Psoas muscle (tissue), 8 donors: ENCODE measurements around the gene ZNRF1. TPM values are rescaled to one million over a fixed set of nuclear protein-coding genes. Genes with fewer than 3 reads are reported as not detected.

Experiments used
- ATAC-seq, 4 donors: fragments of 200-7000 bp; cut with Tn5 transposase; one replicate each; pipeline ENCODE4 v1.9.1; 2020; ENCODE audit warnings: moderate library complexity in 3 of 4, mild to moderate bottlenecking in 2 of 4
- DNase-seq, 2 donors: peaks; one replicate each; pipeline ENCODE4 v3.0.0-alpha.2; 2020
- H3K27ac ChIP-seq: fragments of 200-600 bp; one replicate; pipeline ENCODE4 v1.8.0; 2022
- H3K27me3 ChIP-seq, 3 donors: fragments of 200-600 bp in 1 of 3; one replicate each; pipeline versions ENCODE4 v1.6.1 to v1.8.0; 2013 to 2022; ENCODE audit warnings: low read length in 2 of 3, mild to moderate bottlenecking in 2 of 3, moderate library complexity in 1 of 3; ENCODE audit not compliant: insufficient read depth in 3 of 3
- H3K36me3 ChIP-seq, 2 donors: fragments of 200-600 bp in 1 of 2; one replicate each; pipeline versions ENCODE4 v1.6.1 to v1.8.0; 2013 to 2022; ENCODE audit warnings: low read depth in 1 of 2, mild to moderate bottlenecking in 1 of 2, moderate library complexity in 1 of 2; ENCODE audit not compliant: insufficient read depth in 1 of 2
- H3K4me1 ChIP-seq: fragments of 200-600 bp; one replicate; pipeline ENCODE4 v1.8.0; 2022
- H3K4me3 ChIP-seq: fragments of 200-600 bp; one replicate; pipeline ENCODE4 v1.8.0; 2022; ENCODE audit warnings: mild to moderate bottlenecking
- H3K9me3 ChIP-seq: fragments of 200-600 bp; one replicate; pipeline ENCODE4 v1.8.0; 2022
- CTCF ChIP-seq: fragments of 200-600 bp; IDR thresholded peaks from one replicate; pipeline ENCODE4 v1.8.0; 2022; ENCODE audit warnings: antibody characterized with exemption
- WGBS, 3 donors: extraction: QIAGEN DNeasy Blood & Tissue Kit; methylation state at CpG; one replicate each; pipeline versions ENCODE4 v1.1.6 to v1.1.7; 2013; 5-methylcytosine and 5-hydroxymethylcytosine counted together
- intact Hi-C, 2 donors: fragments of 100-400 bp; cut with DNase I; formaldehyde crosslinking; loops; one replicate each; pipeline versions ENCODE4 v1.11.0 to v1.14.2; 2022
- polyA plus RNA-seq, 3 donors: library from polyadenylated mRNA; stranded (reverse); fragments of 200-250 nt; gene quantifications; one replicate each; pipeline ENCODE4 v1.2.3, GENCODE V29; 2013
- total RNA-seq, 4 donors: library from RNA; stranded (reverse); fragmentation: NEBNext Ultra II Directional in 2 of 4; extraction: Animal tissue kit (Norgen Biotek cat#: 25700) in 2 of 4; gene quantifications; one replicate each; pipeline versions ENCODE4 v1.2.1 to v1.2.4, GENCODE V29; 2021 to 2023
- donor health status: healthy with polysubstance abuse.
- donor health status: DM: no; HTN: no; CAD: no; lungs with moderate emphysema.
- donor health status: Bipolar disorder and iron deficiency.
- donor health status: healthy.
- donor health status: DM: yes; HTN: yes; CAD: no.
- donor health status: DM: no; HTN: no; CAD: no.
- donor health status: DM: no; HTN: no; CAD: no.
- donor health status: DM: yes; HTN: yes; CAD: no.

ZNRF1 gene
- total and polyA plus RNA-seq, 7 donors: 6.7 to 57.0 (median 27.4) TPM

DNA sequence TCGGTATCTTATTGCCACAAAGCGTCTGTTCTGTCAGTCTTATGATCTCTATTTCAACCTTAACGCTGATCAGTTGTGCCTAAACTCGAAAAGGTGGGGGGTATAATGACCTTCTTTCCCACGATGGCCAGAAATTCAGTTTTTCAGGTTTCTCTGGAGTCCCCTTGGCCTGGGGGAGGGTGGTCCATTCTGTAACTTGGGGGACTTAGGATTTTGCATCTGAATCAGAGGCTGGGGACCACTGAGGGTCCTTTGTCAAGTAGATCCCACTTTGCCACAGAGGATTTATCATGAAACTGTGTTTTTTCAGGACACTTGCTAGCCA is 7.6 kb upstream of the ZNRF1 start:
- no peaks in the 10 kb centered on the region for H3K27me3 ChIP-seq
- no peaks in the 10 kb centered on the region for H3K4me1 ChIP-seq
- no peak overlapping the region for H3K27ac ChIP-seq
- intact Hi-C loops: no loop called here
- DNase-seq (no peak), ATAC-seq (no peak)
- H3K36me3 ChIP-seq: no peaks in the 10 kb centered on the region
- no peak for TF ChIP-seq CTCF
- no peaks in the 10 kb centered on the region for H3K9me3 ChIP-seq
- 62 to 77% (median 68%) methylated on average over 5 of the region's 5 CpGs for WGBS, 3 donors
- no peak overlapping the region for H3K4me3 ChIP-seq

- ATAC-seq (no peak), DNase-seq (no peak)
- TF ChIP-seq CTCF: no peak
- Histone ChIP-seq H3K27me3 (no peaks in the 10 kb centered on the region), H3K9me3 (no peaks in the 10 kb centered on the region), H3K4me3 (no peak overlapping the region), H3K36me3 (no peaks in the 10 kb centered on the region), H3K4me1 (no peaks in the 10 kb centered on the region), H3K27ac (no peak overlapping the region)
- WGBS, 3 donors: 83 to 87% (median 84%) methylated on average over 13 of the region's 13 CpGs
- intact Hi-C loops: no loop called here
Observed at GRCh38 chr16:74991593-74992403, 7.0 kb upstream of the ZNRF1 start.

DNA sequence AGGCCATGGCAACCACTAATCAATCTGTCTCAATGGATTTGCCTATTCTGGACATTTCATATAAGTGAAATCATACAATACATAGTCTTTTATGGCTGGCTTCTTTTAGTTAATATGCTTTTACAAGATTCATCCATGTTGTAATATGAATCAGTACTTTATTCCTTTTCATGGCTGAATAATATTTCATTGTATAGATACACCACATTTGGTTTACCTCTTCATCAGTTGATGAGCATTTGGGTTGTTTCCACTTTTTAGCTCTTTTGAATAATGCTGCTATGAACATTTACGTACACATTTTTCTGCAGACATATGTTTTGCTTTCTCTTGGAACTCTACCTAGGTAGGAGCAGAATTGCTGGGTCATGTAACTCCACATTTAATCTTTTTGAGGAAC is 2.8 kb upstream of the ZNRF1 start:
- no peak for TF ChIP-seq CTCF
- H3K27ac ChIP-seq: no peak overlapping the region
- H3K4me3 ChIP-seq: no peak overlapping the region
- no peaks in the 10 kb centered on the region for H3K9me3 ChIP-seq
- ATAC-seq (no peak), DNase-seq (no peak)
- intact Hi-C loops: loop anchor here in 1 of 2 donors (5.0 kb wide), 1 partner anchor 46 kb away; no protein-coding TSS in a partner anchor
- peaks cover 13% of the 10 kb centered on the region for H3K4me1 ChIP-seq
- no peaks in the 10 kb centered on the region for H3K27me3 ChIP-seq
- WGBS, 3 donors: 94 to 98% (median 96%) methylated on average over 1 of the region's 1 CpG
- H3K36me3 ChIP-seq: no peaks in the 10 kb centered on the region

- H3K4me3 ChIP-seq: no peak overlapping the region
- intact Hi-C loops: loop anchor here in 1 of 2 donors (5.0 kb wide), 1 partner anchor 45 kb away; no protein-coding TSS in a partner anchor
- WGBS, 3 donors: 77 to 86% (median 85%) methylated on average over 8 of the region's 8 CpGs
- no peaks in the 10 kb centered on the region for H3K36me3 ChIP-seq
- no peak for DNase-seq
- no peaks in the 10 kb centered on the region for H3K9me3 ChIP-seq
- H3K27ac ChIP-seq: no peak overlapping the region
- H3K4me1 ChIP-seq: peaks cover 24% of the 10 kb centered on the region
- TF ChIP-seq CTCF: no peak
- no peak for ATAC-seq
- H3K27me3 ChIP-seq: no peaks in the 10 kb centered on the region
Observed at GRCh38 chr16:74997042-74997491, 1.8 kb upstream of the ZNRF1 start.
